Heart left ventricle (tissue), 13 donors: ENCODE results near the gene EEF1AKMT3.
"Not testable (repeated sequence)": the region's sequence is repeated elsewhere in the genome, so short reads cannot be mapped to it uniquely, and the experiment has no call there.

Source experiments
- POLR2A ChIP-seq, 2 donors: fragments of 450-650 bp; IDR thresholded peaks; one replicate each; pipeline ENCODE4 v1.6.1; 2017; ENCODE audit warnings: antibody characterized with exemption in 2 of 2, mild to moderate bottlenecking in 2 of 2, moderate library complexity in 2 of 2
- TF ChIP-seq, protein P1 (sequence below), 12 donors: fragments of 200-600 bp; sonication (generic) in 4 of 12; IDR thresholded peaks; one replicate each; pipeline versions ENCODE4 v1.5.0 to v1.8.0; 2018 to 2022; ENCODE audit warnings: antibody characterized with exemption in 12 of 12, mild to moderate bottlenecking in 5 of 12
- donor health status: ischemic (EF 13 %, LVEDD 7.1; RV severe dilation, severe dysfunction).
- donor health status: DM: no; HTN: yes; CAD: no.
- donor health status: DM: no; HTN: no; CAD: no.
- donor health status: ischemic (EF 25% LVEDD 6.9; RV normal size, moderate dysfunction).
- donor health status: ischemic (EF 25% LVEDD 5.7; RV mildly dilated, moderate dysfunction).
- donor health status: ischemic (EF 35%, LVEDD 5.7; RV mildly dilated, moderate dysfunction).
- donor health status: nonischemic (EF 11% LVEDD 7.7; RV severe dilation, severe dysfunction).
- donor health status: DM: yes; HTN: yes; CAD: no.
- donor health status: PGD.
- donor health status: ischemic (EF 29% LVEDD 5.4; RV normal size, mild dysfunction).
- donor health status: nonischemic (EF 23%, LVEDD 6.1; RV moderate dilation, normal function).

GRCh38 chr12:57820119-57820518, 47.7 kb downstream of the EEF1AKMT3 start:
- TF ChIP-seq, protein P1, sequence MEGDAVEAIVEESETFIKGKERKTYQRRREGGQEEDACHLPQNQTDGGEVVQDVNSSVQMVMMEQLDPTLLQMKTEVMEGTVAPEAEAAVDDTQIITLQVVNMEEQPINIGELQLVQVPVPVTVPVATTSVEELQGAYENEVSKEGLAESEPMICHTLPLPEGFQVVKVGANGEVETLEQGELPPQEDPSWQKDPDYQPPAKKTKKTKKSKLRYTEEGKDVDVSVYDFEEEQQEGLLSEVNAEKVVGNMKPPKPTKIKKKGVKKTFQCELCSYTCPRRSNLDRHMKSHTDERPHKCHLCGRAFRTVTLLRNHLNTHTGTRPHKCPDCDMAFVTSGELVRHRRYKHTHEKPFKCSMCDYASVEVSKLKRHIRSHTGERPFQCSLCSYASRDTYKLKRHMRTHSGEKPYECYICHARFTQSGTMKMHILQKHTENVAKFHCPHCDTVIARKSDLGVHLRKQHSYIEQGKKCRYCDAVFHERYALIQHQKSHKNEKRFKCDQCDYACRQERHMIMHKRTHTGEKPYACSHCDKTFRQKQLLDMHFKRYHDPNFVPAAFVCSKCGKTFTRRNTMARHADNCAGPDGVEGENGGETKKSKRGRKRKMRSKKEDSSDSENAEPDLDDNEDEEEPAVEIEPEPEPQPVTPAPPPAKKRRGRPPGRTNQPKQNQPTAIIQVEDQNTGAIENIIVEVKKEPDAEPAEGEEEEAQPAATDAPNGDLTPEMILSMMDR (IDR thresholded peaks at IDR 0.05), result not testable (repeated sequence)
- TF ChIP-seq POLR2A (IDR thresholded peaks at IDR 0.05), result not testable (repeated sequence)
